K562 (cell line): ENCODE measurements around the gene TBC1D32. TPM values are rescaled to one million over a fixed set of nuclear protein-coding genes. Genes with fewer than 3 reads are reported as not detected.

Experiments
- ATAC-seq: fragments of 200-7000 bp; cut with Tn5 transposase; 3 replicates; pipeline ENCODE4 v1.9.1; 2020; ENCODE audit warnings: moderate library complexity
- BruUV-seq: library from RNA; stranded (reverse); fragments of 400-500 nt; replicated peaks from 2 replicates; lab custom pipeline; 2021; lab: Mats Ljungman, UMichigan
- CTCF ChIA-PET: fragments of 300-600 bp; formaldehyde crosslinking; extraction: SDS; loops from one replicate; lab custom pipeline; 2021; ENCODE audit warnings: low intra/inter-chr PET ratio; lab: Yijun Ruan, JAX
- POLR2A ChIA-PET: fragments of 300-600, 350-650 bp; sonication (Branson Sonifier 250); formaldehyde crosslinking; extraction: SDS; loops from one replicate; lab custom pipeline; 2021; ENCODE audit warnings: antibody characterized with exemption, inconsistent platforms; lab: Yijun Ruan, JAX
- DNase-seq, 4 experiments: peaks; one replicate each; pipeline versions ENCODE4 v3.0.0 to v3.0.0-alpha.2; 2011 to 2018; ENCODE audit warnings: low spot score in 3 of 4, mixed read lengths in 3 of 4; ENCODE audit errors: extremely low read depth in 1 of 4
- FAIRE-seq: peaks from 2 replicates; lab custom pipeline; 2011; peaks lifted over from hg19 to GRCh38; lab: Jason Lieb, UNC
- H2AFZ ChIP-seq: 2 replicates; pipeline ENCODE4 v1.6.0; 2011; ENCODE audit warnings: low read depth, low read length, control low read depth, inconsistent platforms
- H3K27ac ChIP-seq: fragments of 200-600 bp; 3 replicates; pipeline ENCODE4 v1.8.0; 2011; ENCODE audit warnings: low read depth, mild to moderate bottlenecking, control low read depth, inconsistent platforms, low read length, moderate library complexity, mixed read lengths; ENCODE audit errors: extremely low read depth
- H3K27me3 ChIP-seq, 2 experiments: fragments of 300-600 bp in 1 of 2; 2 replicates in 1 of 2; 3 replicates in 1 of 2; pipeline versions ENCODE4 v1.6.0 to v1.8.0; 2011; ENCODE audit warnings: inconsistent platforms in 2 of 2, low read length in 2 of 2, mild to moderate bottlenecking in 1 of 2, mixed read lengths in 1 of 2, moderate library complexity in 1 of 2; ENCODE audit not compliant: control insufficient read depth in 2 of 2, insufficient read depth in 2 of 2
- H3K36me3 ChIP-seq: fragments of 300-600 bp; 3 replicates; pipeline ENCODE4 v1.8.0; 2011; ENCODE audit warnings: mild to moderate bottlenecking, low read length, inconsistent platforms; ENCODE audit not compliant: control insufficient read depth, insufficient read depth
- H3K4me1 ChIP-seq, 2 experiments: fragments of 200-600 bp in 1 of 2; replicated peaks in 1 of 2; 2 replicates in 1 of 2; 3 replicates in 1 of 2; pipeline versions ENCODE4 v1.5.1 to v1.8.0; 2011; ENCODE audit warnings: inconsistent platforms in 2 of 2, low read length in 2 of 2, mild to moderate bottlenecking in 1 of 2, mixed read lengths in 1 of 2, moderate library complexity in 1 of 2; ENCODE audit not compliant: control insufficient read depth in 2 of 2, insufficient read depth in 2 of 2
- H3K4me2 ChIP-seq: 2 replicates; pipeline ENCODE4 v1.6.1; 2011; ENCODE audit warnings: low read length, control low read depth, inconsistent platforms, mixed read lengths; ENCODE audit not compliant: insufficient read depth
- H3K4me3 ChIP-seq: fragments of 200-600 bp; sonication (generic), shearing (Covaris generic); 2 replicates; pipeline ENCODE4 v1.5.1; 2016; ENCODE audit warnings: control low read depth, inconsistent platforms
- H3K79me2 ChIP-seq: fragments of 200-600 bp; 3 replicates; pipeline ENCODE4 v1.8.0; 2011; ENCODE audit warnings: low read length, inconsistent platforms; ENCODE audit not compliant: control insufficient read depth, insufficient read depth
- H3K9ac ChIP-seq, 2 experiments: 2 replicates each; pipeline versions ENCODE4 v1.6.0 to v1.6.1; 2011; ENCODE audit warnings: low read depth in 2 of 2, low read length in 2 of 2, control low read depth in 1 of 2, inconsistent platforms in 1 of 2, mild to moderate bottlenecking in 1 of 2, mixed read lengths in 1 of 2; ENCODE audit not compliant: insufficient read depth in 1 of 2
- H3K9me1 ChIP-seq: one replicate; pipeline ENCODE4 v1.6.0; 2011; ENCODE audit warnings: inconsistent platforms, mild to moderate bottlenecking, low read length, moderate library complexity; ENCODE audit not compliant: control insufficient read depth, insufficient read depth
- H3K9me3 ChIP-seq: replicated peaks from 2 replicates; pipeline ENCODE4 v1.5.1; 2011; ENCODE audit warnings: low read depth, low read length, inconsistent platforms; ENCODE audit not compliant: control insufficient read depth, insufficient read depth
- H4K20me1 ChIP-seq: replicated peaks from 2 replicates; pipeline ENCODE4 v1.6.1; 2011; ENCODE audit warnings: low read length, inconsistent platforms, mixed read lengths; ENCODE audit not compliant: control insufficient read depth, insufficient read depth
- DACH1 ChIP-seq: fragments of 450-650 bp; IDR thresholded peaks from 2 replicates; pipeline ENCODE4 v1.6.1; 2018; ENCODE audit not compliant: partially characterized antibody
- MAFG ChIP-seq: fragments of 450-650 bp; conservative IDR thresholded peaks from 2 replicates; pipeline ENCODE4 v1.6.1; 2016; ENCODE audit warnings: missing genetic modification characterization, missing compliant biosample characterization
- NELFE ChIP-seq: IDR thresholded peaks from 2 replicates; pipeline ENCODE4 v1.6.1; 2011; ENCODE audit warnings: mild to moderate bottlenecking; ENCODE audit not compliant: insufficient read depth, insufficient read length
- NRF1 ChIP-seq, 2 experiments: fragments of 450-650 bp; IDR thresholded peaks in 1 of 2; conservative IDR thresholded peaks in 1 of 2; 2 replicates each; pipeline ENCODE4 v1.6.1; 2014; ENCODE audit warnings: mild to moderate bottlenecking in 2 of 2
- RAD51 ChIP-seq: fragments of 450-650 bp; IDR thresholded peaks from 2 replicates; pipeline ENCODE4 v1.7.1; 2016; ENCODE audit warnings: low read depth, mild to moderate bottlenecking, borderline replicate concordance
- RCOR1 ChIP-seq, 2 experiments: IDR thresholded peaks; 2 replicates each; pipeline ENCODE4 v1.6.1; 2012; ENCODE audit warnings: low read depth in 2 of 2, low read length in 2 of 2, borderline replicate concordance in 1 of 2, improper control_type of control experiment in 1 of 2
- WGBS: fragments of 100-300 bp; shearing (Covaris generic); methylation state at CpG from one replicate; pipeline ENCODE4 v1.1.6; 2016; ENCODE audit warnings: low coverage, mixed read lengths; ENCODE audit not compliant: insufficient coverage; ENCODE audit errors: missing lambda C conversion rate; 5-methylcytosine and 5-hydroxymethylcytosine counted together
- in situ Hi-C: fragments of 300-500 bp; cut with MboI; formaldehyde crosslinking; loops from 4 replicates; pipeline ENCODE4 v1.15.0; 2018; ENCODE audit warnings: inconsistent platforms, mixed read lengths
- intact Hi-C: fragments of 100-400 bp; cut with micrococcal nuclease; formaldehyde crosslinking; loops from 2 replicates; pipeline ENCODE4 v1.14.2; 2022
- polyA plus RNA-seq, 8 experiments: library from polyadenylated mRNA; depleted of rRNA in 4 of 8; stranded (reverse) in 5 of 8; unstranded in 3 of 8; fragments of >200 nt; fragmentation: Nextera tagmentation in 2 of 8; fragmentation: Illumina TruSeq in 1 of 8; extraction: Ambion mirVana in 2 of 8; extraction: Trizol in 1 of 8; gene quantifications; 2 replicates each; pipeline versions ENCODE4 v1.2.1 to v1.2.3, GENCODE V29; 2011 to 2014; ENCODE audit warnings: inconsistent platforms in 1 of 8, missing spikeins in 1 of 8
- total RNA-seq, 7 experiments: library from RNA; depleted of rRNA in 6 of 7; stranded (reverse); fragments of >200 nt in 6 of 7; fragmentation: Illumina TruSeq in 2 of 7; extraction: Trizol in 2 of 7; gene quantifications; 2 replicates each; pipeline versions ENCODE4 v1.2.1 to v1.2.3, GENCODE V29; 2011 to 2021; ENCODE audit warnings: low replicate concordance in 1 of 7
- TF ChIP-seq, protein P1 (sequence below): sonication (generic); formaldehyde crosslinking; IDR thresholded peaks from 2 replicates; pipeline ENCODE4 v1.8.0; 2023; ENCODE audit warnings: missing genetic modification reagents, mild to moderate bottlenecking, borderline replicate concordance

TBC1D32 gene
- total and polyA plus RNA-seq, 9 of the 15 experiments (the other 6 are each of a cell fraction or from before 2014, with no cell fraction given), result 2.5 to 9.6 (median 3.9) TPM

GRCh38 chr6:121110733-121111132 lies 223.5 kb downstream of the TBC1D32 start:
- H3K27me3 ChIP-seq, result no peaks in the 10 kb centered on the region
- no peak overlapping the region for H3K4me2 ChIP-seq
- TF ChIP-seq MAFG (tag) (no peak), RAD51 (no peak), RCOR1 (IDR thresholded peaks at IDR 0.05; ENCODE audit: borderline replicate concordance in 1 of 2, low read depth in 2 of 2, low read length in 2 of 2) (no peak), NELFE (no peak), DACH1 (no peak), NRF1 (conservative IDR thresholded peaks at IDR 0.05 in 1 of 2, IDR thresholded peaks at IDR 0.05 in 1 of 2) (no peak)
- TF ChIP-seq, protein P1, sequence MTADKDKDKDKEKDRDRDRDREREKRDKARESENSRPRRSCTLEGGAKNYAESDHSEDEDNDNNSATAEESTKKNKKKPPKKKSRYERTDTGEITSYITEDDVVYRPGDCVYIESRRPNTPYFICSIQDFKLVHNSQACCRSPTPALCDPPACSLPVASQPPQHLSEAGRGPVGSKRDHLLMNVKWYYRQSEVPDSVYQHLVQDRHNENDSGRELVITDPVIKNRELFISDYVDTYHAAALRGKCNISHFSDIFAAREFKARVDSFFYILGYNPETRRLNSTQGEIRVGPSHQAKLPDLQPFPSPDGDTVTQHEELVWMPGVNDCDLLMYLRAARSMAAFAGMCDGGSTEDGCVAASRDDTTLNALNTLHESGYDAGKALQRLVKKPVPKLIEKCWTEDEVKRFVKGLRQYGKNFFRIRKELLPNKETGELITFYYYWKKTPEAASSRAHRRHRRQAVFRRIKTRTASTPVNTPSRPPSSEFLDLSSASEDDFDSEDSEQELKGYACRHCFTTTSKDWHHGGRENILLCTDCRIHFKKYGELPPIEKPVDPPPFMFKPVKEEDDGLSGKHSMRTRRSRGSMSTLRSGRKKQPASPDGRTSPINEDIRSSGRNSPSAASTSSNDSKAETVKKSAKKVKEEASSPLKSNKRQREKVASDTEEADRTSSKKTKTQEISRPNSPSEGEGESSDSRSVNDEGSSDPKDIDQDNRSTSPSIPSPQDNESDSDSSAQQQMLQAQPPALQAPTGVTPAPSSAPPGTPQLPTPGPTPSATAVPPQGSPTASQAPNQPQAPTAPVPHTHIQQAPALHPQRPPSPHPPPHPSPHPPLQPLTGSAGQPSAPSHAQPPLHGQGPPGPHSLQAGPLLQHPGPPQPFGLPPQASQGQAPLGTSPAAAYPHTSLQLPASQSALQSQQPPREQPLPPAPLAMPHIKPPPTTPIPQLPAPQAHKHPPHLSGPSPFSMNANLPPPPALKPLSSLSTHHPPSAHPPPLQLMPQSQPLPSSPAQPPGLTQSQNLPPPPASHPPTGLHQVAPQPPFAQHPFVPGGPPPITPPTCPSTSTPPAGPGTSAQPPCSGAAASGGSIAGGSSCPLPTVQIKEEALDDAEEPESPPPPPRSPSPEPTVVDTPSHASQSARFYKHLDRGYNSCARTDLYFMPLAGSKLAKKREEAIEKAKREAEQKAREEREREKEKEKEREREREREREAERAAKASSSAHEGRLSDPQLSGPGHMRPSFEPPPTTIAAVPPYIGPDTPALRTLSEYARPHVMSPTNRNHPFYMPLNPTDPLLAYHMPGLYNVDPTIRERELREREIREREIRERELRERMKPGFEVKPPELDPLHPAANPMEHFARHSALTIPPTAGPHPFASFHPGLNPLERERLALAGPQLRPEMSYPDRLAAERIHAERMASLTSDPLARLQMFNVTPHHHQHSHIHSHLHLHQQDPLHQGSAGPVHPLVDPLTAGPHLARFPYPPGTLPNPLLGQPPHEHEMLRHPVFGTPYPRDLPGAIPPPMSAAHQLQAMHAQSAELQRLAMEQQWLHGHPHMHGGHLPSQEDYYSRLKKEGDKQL (CRISPR knock-in tag), result no peak
- ChIA-PET POLR2A (no interaction called here), CTCF (no interaction called here)
- H2AFZ ChIP-seq, result no peak overlapping the region
- no peaks in the 10 kb centered on the region for H3K4me1 ChIP-seq
- BruUV-seq, result no TSS peak
- no peak overlapping the region for H3K4me3 ChIP-seq
- DNase-seq, result no peak
- 31% methylated on average over 4 of the region's 4 CpGs for WGBS
- no peaks in the 10 kb centered on the region for H3K36me3 ChIP-seq
- no peak for ATAC-seq
- H3K9me1 ChIP-seq, result no peaks in the 10 kb centered on the region
- FAIRE-seq, result no peak
- in situ Hi-C loops, result no loop called here
- no peaks in the 10 kb centered on the region for H3K79me2 ChIP-seq
- no peaks in the 10 kb centered on the region for H4K20me1 ChIP-seq
- no peaks in the 10 kb centered on the region for H3K9me3 ChIP-seq
- intact Hi-C loops, result no loop called here
- H3K27ac ChIP-seq, result no peak overlapping the region
- no peak overlapping the region for H3K9ac ChIP-seq
